Hepatocyte (in vitro differentiated cells): Measurements from ENCODE around the gene AHCTF1. TPM values are rescaled to one million over a fixed set of nuclear protein-coding genes. Genes with fewer than 3 reads are reported as not detected.

Experiments used
- DNase-seq: peaks from one replicate; pipeline ENCODE4 v3.0.0-alpha.2; 2016; ENCODE audit warnings: low spot score
- H2AFZ ChIP-seq: fragments of 200-600 bp; sonication (generic); 2 replicates; pipeline ENCODE4 v1.6.0; 2016; ENCODE audit warnings: antibody characterized with exemption, mild to moderate bottlenecking
- H3K27ac ChIP-seq: fragments of 200-600 bp; sonication (generic); 2 replicates; pipeline ENCODE4 v1.5.1; 2016; ENCODE audit warnings: mild to moderate bottlenecking
- H3K27me3 ChIP-seq: fragments of 200-600 bp; sonication (generic); 2 replicates; pipeline ENCODE4 v1.6.1; 2016
- H3K36me3 ChIP-seq: fragments of 200-600 bp; sonication (generic); replicated peaks from 2 replicates; pipeline ENCODE4 v1.5.1; 2016; ENCODE audit warnings: low read depth; ENCODE audit not compliant: insufficient read depth
- H3K4me1 ChIP-seq: fragments of 200-600 bp; sonication (generic); 2 replicates; pipeline ENCODE4 v1.5.1; 2016; ENCODE audit warnings: mild to moderate bottlenecking, moderate library complexity; ENCODE audit not compliant: insufficient read depth
- H3K4me2 ChIP-seq: fragments of 200-600 bp; sonication (generic); 2 replicates; pipeline ENCODE4 v1.6.0; 2016
- H3K4me3 ChIP-seq: fragments of 200-600 bp; sonication (generic); 2 replicates; pipeline ENCODE4 v1.5.1; 2016; ENCODE audit warnings: mild to moderate bottlenecking
- H3K79me2 ChIP-seq: fragments of 200-600 bp; sonication (generic); 2 replicates; pipeline ENCODE4 v1.6.0; 2017; ENCODE audit warnings: mild to moderate bottlenecking
- H3K9me2 ChIP-seq: fragments of 200-600 bp; sonication (generic); replicated peaks from 2 replicates; pipeline ENCODE4 v1.6.0; 2017; ENCODE audit warnings: mild to moderate bottlenecking; ENCODE audit not compliant: insufficient read depth
- H3K9me3 ChIP-seq: fragments of 200-600 bp; sonication (generic); 2 replicates; pipeline ENCODE4 v1.5.1; 2016; ENCODE audit warnings: low read depth, mild to moderate bottlenecking
- H4K20me1 ChIP-seq: fragments of 200-600 bp; sonication (generic); 2 replicates; pipeline ENCODE4 v1.6.0; 2016; ENCODE audit warnings: mild to moderate bottlenecking; ENCODE audit not compliant: insufficient read depth, poor library complexity, severe bottlenecking
- CTCF ChIP-seq: fragments of 200-600 bp; sonication (generic); IDR thresholded peaks from 2 replicates; pipeline ENCODE4 v1.5.1; 2016; ENCODE audit warnings: antibody characterized with exemption, mild to moderate bottlenecking; ENCODE audit not compliant: poor library complexity
- EZH2 ChIP-seq: fragments of 200-600 bp; sonication (generic); IDR thresholded peaks from 2 replicates; pipeline ENCODE4 v1.6.1; 2016; ENCODE audit warnings: antibody characterized with exemption, mild to moderate bottlenecking, borderline replicate concordance
- EZH2phosphoT487 ChIP-seq: fragments of 200-600 bp; sonication (generic); IDR thresholded peaks from one replicate; pipeline ENCODE4 v1.6.1; 2018; ENCODE audit warnings: antibody characterized with exemption, mild to moderate bottlenecking, low read depth, moderate library complexity; ENCODE audit not compliant: unreplicated experiment, severe bottlenecking
- WGBS: methylation state at CpG from one replicate; pipeline ENCODE4 v1.1.6; 2016; ENCODE audit warnings: low lambda C conversion rate; ENCODE audit errors: missing lambda C conversion rate; 5-methylcytosine and 5-hydroxymethylcytosine counted together
- polyA plus RNA-seq: library from polyadenylated mRNA; unstranded; fragments of >200 nt; fragmentation: Nextera tagmentation; extraction: Ambion mirVana; gene quantifications from 2 replicates; pipeline ENCODE4 v1.2.1, GENCODE V29; 2016
- total RNA-seq: library from RNA; depleted of rRNA; stranded (reverse); fragments of >200 nt; gene quantifications from 2 replicates; pipeline ENCODE4 v1.2.3, GENCODE V29; 2014

The AHCTF1 gene
- total and polyA plus RNA-seq, 2 experiments from 2014 or later, result 9.7 to 36.4 TPM

DNA sequence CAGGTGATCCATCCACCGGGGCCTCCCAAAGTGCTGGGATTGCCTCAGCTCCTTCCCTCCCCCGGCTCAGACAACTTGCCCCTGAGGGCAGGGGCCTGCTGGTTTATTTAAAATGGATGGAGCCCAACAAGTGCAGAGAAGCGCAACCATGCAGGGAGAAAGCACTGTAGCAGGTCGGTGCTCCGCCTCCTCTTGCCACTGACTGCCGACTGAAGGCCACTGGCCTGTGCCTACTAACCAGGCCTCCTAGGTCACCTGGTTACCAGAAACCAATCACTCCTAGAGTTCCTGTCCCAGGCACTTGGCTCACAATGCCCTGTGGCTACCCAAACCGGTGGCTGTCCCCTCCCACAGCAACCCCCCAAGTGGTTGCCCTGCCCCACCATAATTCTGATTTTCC, 40.2 kb upstream of the AHCTF1 start:
- H3K4me1 ChIP-seq, result no peaks in the 10 kb centered on the region
- H3K9me3 ChIP-seq, result no peaks in the 10 kb centered on the region
- H4K20me1 ChIP-seq, result no peaks in the 10 kb centered on the region
- no peaks in the 10 kb centered on the region for H3K36me3 ChIP-seq
- 99% methylated on average over 7 of the region's 7 CpGs for WGBS
- no peak for TF ChIP-seq EZH2phosphoT487
- no peak for TF ChIP-seq EZH2
- TF ChIP-seq CTCF, result no peak
- DNase-seq, result no peak
- H3K4me3 ChIP-seq, result no peak overlapping the region
- H3K27ac ChIP-seq, result no peak overlapping the region
- no peak overlapping the region for H3K4me2 ChIP-seq
- H2AFZ ChIP-seq, result no peak overlapping the region
- H3K79me2 ChIP-seq, result no peaks in the 10 kb centered on the region
- H3K9me2 ChIP-seq, result no peaks in the 10 kb centered on the region
- H3K27me3 ChIP-seq, result no peaks in the 10 kb centered on the region

- H3K27ac ChIP-seq, result no peak overlapping the region
- no peak overlapping the region for H3K4me3 ChIP-seq
- TF ChIP-seq EZH2 (no peak), EZH2phosphoT487 (no peak), CTCF (peak; percentile 52)
- whole genome bisulfite sequencing, result 76% methylated on average over 12 of the region's 12 CpGs
- peak; percentile 63 for DNase-seq
- H3K36me3 ChIP-seq, result no peaks in the 10 kb centered on the region
- no peaks in the 10 kb centered on the region for H3K4me1 ChIP-seq
- H3K27me3 ChIP-seq, result no peaks in the 10 kb centered on the region
- no peak overlapping the region for H3K4me2 ChIP-seq
- H3K9me3 ChIP-seq, result no peaks in the 10 kb centered on the region
- no peaks in the 10 kb centered on the region for H3K9me2 ChIP-seq
- H4K20me1 ChIP-seq, result no peaks in the 10 kb centered on the region
- H3K79me2 ChIP-seq, result no peaks in the 10 kb centered on the region
- H2AFZ ChIP-seq, result no peak overlapping the region
Measured at GRCh38 chr1:246971090-246971721, 39.5 kb upstream of the AHCTF1 start.

DNA sequence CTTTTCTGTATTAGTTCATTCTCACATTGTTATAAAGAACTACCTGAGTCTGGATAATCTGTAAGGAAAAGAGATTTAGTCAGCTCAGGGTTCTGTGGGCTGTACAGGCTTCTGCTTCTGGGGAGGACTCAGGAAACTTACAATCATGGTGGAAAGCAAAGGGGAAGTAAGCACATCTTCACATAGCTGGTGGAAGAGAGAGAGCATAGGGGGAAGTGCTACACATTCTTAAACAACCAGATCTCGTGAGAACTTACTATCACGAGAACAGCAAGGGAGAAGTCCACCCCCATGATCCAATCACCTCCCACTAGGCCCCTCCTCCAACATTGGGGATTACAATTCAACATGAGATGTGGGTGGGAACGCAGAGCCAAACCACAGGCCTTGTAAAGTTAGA, 37.9 kb upstream of the AHCTF1 start:
- no peak overlapping the region for H3K4me2 ChIP-seq
- H3K4me3 ChIP-seq, result no peak overlapping the region
- H4K20me1 ChIP-seq, result no peaks in the 10 kb centered on the region
- no peaks in the 10 kb centered on the region for H3K4me1 ChIP-seq
- H3K27ac ChIP-seq, result no peak overlapping the region
- no peaks in the 10 kb centered on the region for H3K27me3 ChIP-seq
- 100% methylated on average over 3 of the region's 3 CpGs for WGBS
- no peaks in the 10 kb centered on the region for H3K9me3 ChIP-seq
- H3K79me2 ChIP-seq, result no peaks in the 10 kb centered on the region
- H2AFZ ChIP-seq, result no peak overlapping the region
- no peaks in the 10 kb centered on the region for H3K9me2 ChIP-seq
- H3K36me3 ChIP-seq, result no peaks in the 10 kb centered on the region
- TF ChIP-seq CTCF, result no peak
- TF ChIP-seq EZH2, result no peak
- DNase-seq, result no peak

GRCh38 chr1:246966502-246966901, 34.8 kb upstream of the AHCTF1 start:
- 93% methylated on average over 2 of the region's 2 CpGs for WGBS
- no peaks in the 10 kb centered on the region for H3K27me3 ChIP-seq

More at GRCh38 chr1:246966502-246966901, 34.8 kb upstream of the AHCTF1 start:
- no peaks in the 10 kb centered on the region for H3K36me3 ChIP-seq
- H3K9me3 ChIP-seq, result no peaks in the 10 kb centered on the region
- no peak overlapping the region for H3K4me3 ChIP-seq
- no peak overlapping the region for H2AFZ ChIP-seq
- no peak for DNase-seq
- TF ChIP-seq CTCF (no peak), EZH2 (no peak), EZH2phosphoT487 (no peak)
- H3K27ac ChIP-seq, result no peak overlapping the region
- no peak overlapping the region for H3K4me2 ChIP-seq
- no peaks in the 10 kb centered on the region for H4K20me1 ChIP-seq
- no peaks in the 10 kb centered on the region for H3K4me1 ChIP-seq
- no peaks in the 10 kb centered on the region for H3K79me2 ChIP-seq
- H3K9me2 ChIP-seq, result no peaks in the 10 kb centered on the region
